PFSK-1 (cell line): ENCODE data around the gene TENT4A.

Source experiments
- FOXP2 ChIP-seq: optimal IDR thresholded peaks from 2 replicates; pipeline ENCODE3; 2011; ENCODE audit warnings: borderline replicate concordance, control low read depth, inconsistent platforms; ENCODE audit not compliant: insufficient read depth; ENCODE audit errors: extremely low read length, extremely low read depth
- POLR2AphosphoS5 ChIP-seq: IDR thresholded peaks from 2 replicates; pipeline ENCODE4 v1.6.1; 2012; ENCODE audit warnings: low read depth, mild to moderate bottlenecking, control low read depth, low read length, moderate library complexity
- REST ChIP-seq, 2 experiments: IDR thresholded peaks; 2 replicates each; pipeline versions ENCODE4 v1.6.1 to v1.8.0; 2011 to 2012; ENCODE audit warnings: low read depth in 2 of 2, low read length in 2 of 2, control low read depth in 1 of 2, inconsistent platforms in 1 of 2, mild to moderate bottlenecking in 1 of 2, moderate library complexity in 1 of 2; ENCODE audit not compliant: insufficient read depth in 1 of 2
- SIN3A ChIP-seq: IDR thresholded peaks from 2 replicates; pipeline ENCODE4 v1.6.1; 2012; ENCODE audit warnings: mild to moderate bottlenecking, low read length, moderate library complexity, borderline replicate concordance; ENCODE audit not compliant: insufficient read depth
- TAF1 ChIP-seq: IDR thresholded peaks from 2 replicates; pipeline ENCODE4 v1.6.1; 2012; ENCODE audit warnings: low read length, control low read depth, borderline replicate concordance; ENCODE audit not compliant: insufficient read depth

TENT4A gene

GRCh38 chr5:6699357-6699756 lies 13.9 kb upstream of the TENT4A start:
- TF ChIP-seq POLR2AphosphoS5 (no peak), SIN3A (no peak), REST (IDR thresholded peaks at IDR 0.05; ENCODE audit: insufficient read depth in 1 of 2, low read depth in 2 of 2, low read length in 2 of 2) (no peak)

DNA sequence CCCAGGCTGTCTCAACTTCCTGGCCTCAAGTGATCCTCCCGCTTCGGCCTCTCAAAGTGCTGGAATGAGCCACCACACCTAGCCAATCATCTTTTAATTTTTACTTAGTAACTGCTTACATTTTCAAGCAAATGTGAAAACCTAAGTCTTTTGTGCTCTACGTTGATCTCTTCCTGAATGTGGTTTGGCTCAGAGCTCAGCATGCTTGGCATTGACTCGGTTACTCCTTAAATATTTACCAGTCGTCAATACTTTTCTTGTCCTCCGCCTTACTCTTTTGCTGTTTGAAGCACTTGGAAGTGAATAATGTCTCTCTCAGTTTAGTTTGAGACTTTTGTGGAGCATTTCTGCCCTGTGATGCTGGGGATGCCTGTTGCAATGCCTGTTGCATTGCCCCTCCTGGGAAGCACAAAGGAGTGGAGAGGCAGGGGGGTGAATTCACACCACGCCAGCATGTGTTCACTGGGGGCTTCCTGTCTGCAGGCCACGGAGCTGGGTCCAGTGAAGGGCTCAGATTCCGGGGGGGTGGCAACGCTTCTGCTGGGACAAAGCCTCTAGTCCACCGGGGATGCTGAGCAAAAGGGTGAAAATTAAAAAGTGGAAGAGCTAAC lies 13.1 kb upstream of the TENT4A start:
- TF ChIP-seq SIN3A (no peak), POLR2AphosphoS5 (no peak), TAF1 (no peak), FOXP2 (no peak), REST (IDR thresholded peaks at IDR 0.05; ENCODE audit: insufficient read depth in 1 of 2, low read depth in 2 of 2, low read length in 2 of 2) (no peak)

- TF ChIP-seq TAF1 (no peak), POLR2AphosphoS5 (no peak), SIN3A (no peak), REST (IDR thresholded peaks at IDR 0.05; ENCODE audit: insufficient read depth in 1 of 2, low read depth in 2 of 2, low read length in 2 of 2) (no peak), FOXP2 (no peak)
Measured at GRCh38 chr5:6700685-6701355, 12.4 kb upstream of the TENT4A start.

DNA sequence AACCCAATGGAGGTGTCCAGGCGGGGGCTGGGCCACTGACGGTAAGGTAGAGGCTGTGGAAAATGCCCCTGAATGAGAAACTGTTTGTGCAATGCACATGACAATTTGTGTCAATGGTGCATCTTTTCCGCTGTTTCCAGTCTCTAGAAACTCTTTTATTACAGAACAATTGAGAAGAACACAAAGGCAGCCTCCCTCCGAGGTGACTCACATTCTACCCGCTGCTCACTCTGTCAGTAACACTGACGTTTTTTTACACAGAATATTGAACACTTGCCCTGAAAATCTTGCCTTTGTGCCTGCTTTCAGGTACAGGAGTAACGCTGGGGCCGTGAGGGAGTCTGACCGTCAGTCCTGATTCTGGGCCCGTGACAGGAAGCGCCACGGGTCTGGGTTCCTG lies 11.7 kb upstream of the TENT4A start:
- no peak for TF ChIP-seq TAF1
- no peak for TF ChIP-seq FOXP2
- TF ChIP-seq SIN3A: no peak
- no peak for TF ChIP-seq REST (IDR thresholded peaks at IDR 0.05; ENCODE audit: insufficient read depth in 1 of 2, low read depth in 2 of 2, low read length in 2 of 2)
- no peak for TF ChIP-seq POLR2AphosphoS5

GRCh38 chr5:6702633-6703032 lies 10.6 kb upstream of the TENT4A start:
- TF ChIP-seq REST (IDR thresholded peaks at IDR 0.05; ENCODE audit: insufficient read depth in 1 of 2, low read depth in 2 of 2, low read length in 2 of 2): no peak
- no peak for TF ChIP-seq TAF1
- TF ChIP-seq SIN3A: no peak
- TF ChIP-seq FOXP2: no peak
- no peak for TF ChIP-seq POLR2AphosphoS5
